H9 (cell line): ENCODE data around the gene JARID2. TPM values are rescaled to one million over a fixed set of nuclear protein-coding genes. Genes with fewer than 3 reads are reported as not detected.

Experiments
- DNase-seq: peaks from one replicate; pipeline ENCODE4 v3.0.0-alpha.2; 2017
- H2AFZ ChIP-seq: one replicate; pipeline ENCODE4 v1.6.1; 2013; ENCODE audit warnings: mild to moderate bottlenecking, low read length, control low read depth, moderate library complexity
- H2AK5ac ChIP-seq: 2 replicates; pipeline ENCODE4 v1.6.1; 2013; ENCODE audit warnings: low read length, control low read depth, mixed read lengths; ENCODE audit not compliant: insufficient read length
- H2BK120ac ChIP-seq: one replicate; pipeline ENCODE4 v1.6.1; 2013; ENCODE audit warnings: low read depth, mild to moderate bottlenecking, low read length, control low read depth, inconsistent platforms; ENCODE audit not compliant: poor library complexity, severe bottlenecking
- H2BK12ac ChIP-seq: 2 replicates; pipeline ENCODE4 v1.6.1; 2013; ENCODE audit warnings: low read length, control low read depth, mixed read lengths, low read depth; ENCODE audit not compliant: insufficient read length
- H2BK15ac ChIP-seq: 2 replicates; pipeline ENCODE4 v1.6.1; 2013; ENCODE audit warnings: low read depth, low read length, control low read depth
- H2BK20ac ChIP-seq: one replicate; pipeline ENCODE4 v1.6.1; 2013; ENCODE audit warnings: low read depth, mild to moderate bottlenecking, low read length, control low read depth, inconsistent platforms; ENCODE audit not compliant: poor library complexity, severe bottlenecking
- H2BK5ac ChIP-seq: 2 replicates; pipeline ENCODE4 v1.6.1; 2013; ENCODE audit warnings: low read length, control low read depth, mixed read lengths; ENCODE audit not compliant: insufficient read length
- H3K14ac ChIP-seq: 2 replicates; pipeline ENCODE4 v1.6.1; 2013; ENCODE audit warnings: low read length, control low read depth; ENCODE audit not compliant: insufficient read depth
- H3K18ac ChIP-seq: 2 replicates; pipeline ENCODE4 v1.6.1; 2013; ENCODE audit warnings: low read depth, mild to moderate bottlenecking, mixed read lengths, low read length, control low read depth; ENCODE audit not compliant: insufficient read length
- H3K23ac ChIP-seq: 2 replicates; pipeline ENCODE4 v1.6.1; 2013; ENCODE audit warnings: low read length, control low read depth, mixed read lengths, low read depth; ENCODE audit not compliant: insufficient read length
- H3K23me2 ChIP-seq: 2 replicates; pipeline ENCODE4 v1.6.1; 2013; ENCODE audit warnings: low read depth, mild to moderate bottlenecking, mixed read lengths, low read length, control low read depth; ENCODE audit not compliant: insufficient read length, poor library complexity, severe bottlenecking
- H3K27ac ChIP-seq: 2 replicates; pipeline ENCODE4 v1.5.1; 2013; ENCODE audit warnings: low read length, control low read depth, mixed read lengths, low read depth; ENCODE audit not compliant: insufficient read length
- H3K27me3 ChIP-seq: 2 replicates; pipeline ENCODE4 v1.6.1; 2013; ENCODE audit warnings: low read length, control low read depth, inconsistent platforms; ENCODE audit not compliant: insufficient read depth
- H3K4ac ChIP-seq: 2 replicates; pipeline ENCODE4 v1.6.1; 2013; ENCODE audit warnings: low read depth, mild to moderate bottlenecking, control low read depth, inconsistent platforms, low read length, moderate library complexity
- H3K4me1 ChIP-seq: 2 replicates; pipeline ENCODE4 v1.6.1; 2013; ENCODE audit warnings: low read length, control low read depth, inconsistent platforms; ENCODE audit not compliant: insufficient read depth
- H3K4me2 ChIP-seq: 2 replicates; pipeline ENCODE4 v1.6.1; 2013; ENCODE audit warnings: low read length, control low read depth, mixed read lengths; ENCODE audit not compliant: insufficient read length, insufficient read depth
- H3K56ac ChIP-seq: 2 replicates; pipeline ENCODE4 v1.6.1; 2013; ENCODE audit warnings: low read depth, mild to moderate bottlenecking, mixed read lengths, low read length, control low read depth; ENCODE audit not compliant: insufficient read length
- H3K79me1 ChIP-seq: 2 replicates; pipeline ENCODE4 v1.6.1; 2013; ENCODE audit warnings: low read depth, mild to moderate bottlenecking, moderate library complexity, low read length, control low read depth, inconsistent platforms; ENCODE audit not compliant: insufficient read depth, poor library complexity, severe bottlenecking
- H3K79me2 ChIP-seq: 2 replicates; pipeline ENCODE4 v1.6.1; 2013; ENCODE audit warnings: low read length, control low read depth, inconsistent platforms; ENCODE audit not compliant: insufficient read depth
- H3K9ac ChIP-seq: 2 replicates; pipeline ENCODE4 v1.6.1; 2013; ENCODE audit warnings: low read length, control low read depth, mixed read lengths; ENCODE audit not compliant: insufficient read length; ENCODE audit errors: extremely low read depth
- H3K9me3 ChIP-seq: one replicate; pipeline ENCODE4 v1.6.1; 2013; ENCODE audit warnings: low read depth, low read length, inconsistent platforms; ENCODE audit not compliant: control insufficient read depth
- H3T11ph ChIP-seq: one replicate; pipeline ENCODE4 v1.6.1; 2013; ENCODE audit warnings: mild to moderate bottlenecking, low read length, control low read depth, inconsistent platforms
- H4K20me1 ChIP-seq: one replicate; pipeline ENCODE4 v1.6.1; 2013; ENCODE audit not compliant: control insufficient read depth, insufficient read length, insufficient read depth
- H4K5ac ChIP-seq: 2 replicates; pipeline ENCODE4 v1.6.1; 2013; ENCODE audit warnings: low read depth, mild to moderate bottlenecking, mixed read lengths, low read length, control low read depth; ENCODE audit not compliant: insufficient read length
- H4K8ac ChIP-seq: replicated peaks from 2 replicates; pipeline ENCODE4 v1.6.1; 2013; ENCODE audit warnings: low read length, control low read depth, mixed read lengths, low read depth; ENCODE audit not compliant: insufficient read length
- H4K91ac ChIP-seq: 2 replicates; pipeline ENCODE4 v1.6.1; 2013; ENCODE audit warnings: low read depth, mild to moderate bottlenecking, moderate library complexity, mixed read lengths, low read length, control low read depth; ENCODE audit not compliant: insufficient read length
- H3K27ac Mint-ChIP-seq, 3 experiments: 2 replicates in 2 of 3; 3 replicates in 1 of 3; pipeline ENCODE4 v1.8.0; 2020 to 2021; ENCODE audit warnings: mixed read lengths in 3 of 3, mild to moderate bottlenecking in 1 of 3, moderate library complexity in 1 of 3
- H3K27me3 Mint-ChIP-seq: 2 replicates; pipeline ENCODE4 v1.8.0; 2021; ENCODE audit warnings: low read depth, mild to moderate bottlenecking, moderate library complexity, mixed read lengths
- H3K36me3 Mint-ChIP-seq, 3 experiments: 2 replicates in 2 of 3; 3 replicates in 1 of 3; pipeline ENCODE4 v1.8.0; 2020 to 2021; ENCODE audit warnings: low read depth in 3 of 3, mixed read lengths in 3 of 3; ENCODE audit not compliant: insufficient read depth in 1 of 3
- H3K4me1 Mint-ChIP-seq, 2 experiments: 2 replicates each; pipeline ENCODE4 v1.8.0; 2020; ENCODE audit warnings: mixed read lengths in 2 of 2
- H3K4me3 Mint-ChIP-seq, 2 experiments: 2 replicates in 1 of 2; 3 replicates in 1 of 2; pipeline ENCODE4 v1.8.0; 2020 to 2021; ENCODE audit warnings: mild to moderate bottlenecking in 2 of 2, mixed read lengths in 2 of 2, moderate library complexity in 1 of 2
- H3K9me3 Mint-ChIP-seq, 2 experiments: 2 replicates in 1 of 2; 3 replicates in 1 of 2; pipeline ENCODE4 v1.8.0; 2020; ENCODE audit warnings: mild to moderate bottlenecking in 2 of 2, mixed read lengths in 2 of 2, moderate library complexity in 1 of 2
- CTCF ChIP-seq: fragments of 200-600 bp; sonication (generic); conservative IDR thresholded peaks from 3 replicates; pipeline ENCODE4 v1.8.0; 2021; ENCODE audit warnings: antibody characterized with exemption, mild to moderate bottlenecking
- WGBS: extraction: QIAGEN DNeasy Blood & Tissue Kit; methylation state at CpG from one replicate; pipeline ENCODE4 v1.1.7; 2013; ENCODE audit warnings: missing lambda C conversion rate, low lambda C conversion rate, mixed read lengths; ENCODE audit not compliant: insufficient read length; ENCODE audit errors: extremely low coverage; 5-methylcytosine and 5-hydroxymethylcytosine counted together
- total RNA-seq: library from RNA; stranded (reverse); gene quantifications from 2 replicates; pipeline ENCODE4 v1.2.1, GENCODE V29; 2021

JARID2 gene
- total RNA-seq, 1 experiment from 2014 or later: 174 TPM

GRCh38 chr6:15205321-15205720 lies 40.5 kb upstream of the JARID2 start:
- peaks cover 46 to 55% of the 10 kb centered on the region in 2 experiments for H3K4me1 Mint-ChIP-seq
- H3K27me3 ChIP-seq: no peaks in the 10 kb centered on the region

More at GRCh38 chr6:15205321-15205720, 40.5 kb upstream of the JARID2 start:
- Histone ChIP-seq H2BK120ac (no peak overlapping the region), H2AK5ac (no peak overlapping the region), H4K5ac (no peak overlapping the region), H3K4me1 (peaks cover 5% of the 10 kb centered on the region; the same call in 1 of the 2 replicates), H3K79me2 (no peaks in the 10 kb centered on the region), H3K9ac (no peak overlapping the region), H3K23ac (no peak overlapping the region), H2BK5ac (no peak overlapping the region), H3K18ac (no peak overlapping the region), H3K14ac (no peak overlapping the region), H3K56ac (no peak overlapping the region), H3T11ph (no peak overlapping the region), H4K8ac (no peak overlapping the region), H2AFZ (no peak overlapping the region), H3K23me2 (no peaks in the 10 kb centered on the region), H3K9me3 (no peaks in the 10 kb centered on the region), H4K91ac (no peak overlapping the region), H4K20me1 (no peaks in the 10 kb centered on the region), H2BK20ac (no peak overlapping the region), H3K4me2 (no peak overlapping the region), H3K27ac (no peak overlapping the region), H2BK12ac (no peak overlapping the region), H3K79me1 (no peaks in the 10 kb centered on the region), H3K4ac (no peak overlapping the region), H2BK15ac (no peak overlapping the region)
- Mint-ChIP-seq H3K27me3 (no peaks in the 10 kb centered on the region), H3K9me3 (peaks cover 0 to 5% of the 10 kb centered on the region in 2 experiments; a peak in 2 of 5 replicates), H3K27ac (peak overlapping the region in 1 of 3 experiments; percentile 66; a peak in 2 of 7 replicates), H3K4me3 (no peak overlapping the region), H3K36me3 (peaks cover 0 to 5% (median 2%) of the 10 kb centered on the region in 3 experiments; a peak in 2 of 7 replicates)
- TF ChIP-seq CTCF: no peak
- no peak for DNase-seq
- no CpG with 5 or more reads among the region's 4 CpGs for WGBS
